ENCODE data around the gene GIT2. TPM values are rescaled to one million over a fixed set of nuclear protein-coding genes. Genes with fewer than 3 reads are reported as not detected.

Gene GIT2
- total RNA-seq, 1 donor from 2014 or later, result 42.6 TPM

GRCh38 chr12:110002676-110003515, 6.7 kb upstream of the GIT2 start:
- no peak overlapping the region for H3K4me3 Mint-ChIP-seq
- no peak overlapping the region for H3K27ac Mint-ChIP-seq

GRCh38 chr12:110001596-110001995, 5.4 kb upstream of the GIT2 start:
- Mint-ChIP-seq H3K27me3 (ENCODE audit: low read depth) (no peaks in the 10 kb centered on the region), H3K4me3 (no peak overlapping the region), H3K9me3 (no peaks in the 10 kb centered on the region), H3K4me1 (peaks cover 21% of the 10 kb centered on the region), H3K36me3 (peaks cover 2% of the 10 kb centered on the region), H3K27ac (no peak overlapping the region)
- DNase-seq (ENCODE audit: low spot score in 2 of 2, unreplicated experiment in 2 of 2), result no peak
- no peak for TF ChIP-seq CTCF (IDR thresholded peaks at IDR 0.05; ENCODE audit: unreplicated experiment)

More at GRCh38 chr12:110002676-110003515, 6.7 kb upstream of the GIT2 start:
- Mint-ChIP-seq H3K4me1 (peaks cover 19% of the 10 kb centered on the region), H3K9me3 (peaks cover 1% of the 10 kb centered on the region), H3K27me3 (ENCODE audit: low read depth) (no peaks in the 10 kb centered on the region), H3K36me3 (peaks cover 4% of the 10 kb centered on the region)
- no peak for TF ChIP-seq CTCF (IDR thresholded peaks at IDR 0.05; ENCODE audit: unreplicated experiment)
- DNase-seq (ENCODE audit: low spot score in 2 of 2, unreplicated experiment in 2 of 2), result no peak

GRCh38 chr12:109999983-110000505, 3.9 kb upstream of the GIT2 start:
- Mint-ChIP-seq H3K27ac (peak overlapping the region; percentile 78), H3K36me3 (no peaks in the 10 kb centered on the region), H3K9me3 (no peaks in the 10 kb centered on the region), H3K4me3 (peak overlapping the region; percentile 97), H3K4me1 (peaks cover 30% of the 10 kb centered on the region), H3K27me3 (ENCODE audit: low read depth) (no peaks in the 10 kb centered on the region)
- peak in 1 of 2 experiments; percentile 40 for DNase-seq (ENCODE audit: low spot score in 2 of 2, unreplicated experiment in 2 of 2)
- no peak for TF ChIP-seq CTCF (IDR thresholded peaks at IDR 0.05; ENCODE audit: unreplicated experiment)

- peak overlapping the region; percentile 78 for H3K27ac Mint-ChIP-seq
- no peaks in the 10 kb centered on the region for H3K36me3 Mint-ChIP-seq
- no peaks in the 10 kb centered on the region for H3K27me3 Mint-ChIP-seq (ENCODE audit: low read depth)
- no peak for TF ChIP-seq CTCF (IDR thresholded peaks at IDR 0.05; ENCODE audit: unreplicated experiment)
- peaks cover 34% of the 10 kb centered on the region for H3K4me1 Mint-ChIP-seq
- H3K4me3 Mint-ChIP-seq, result peak overlapping the region; percentile 97
- H3K9me3 Mint-ChIP-seq, result no peaks in the 10 kb centered on the region
- DNase-seq (ENCODE audit: low spot score in 2 of 2, unreplicated experiment in 2 of 2), result no peak
These were observed 3.4 kb upstream of the GIT2 start for GRCh38 chr12:109999649-109999971.

GRCh38 chr12:109998904-109999648, 2.9 kb upstream of the GIT2 start, which contains the start of gene ANKRD13A:
TSS of gene ANKRD13A (plus strand) at chr12:109999430. CDS start at chr12:109999689, 259 bp downstream.
- TF ChIP-seq CTCF (IDR thresholded peaks at IDR 0.05; ENCODE audit: unreplicated experiment), result no peak
- Mint-ChIP-seq H3K9me3 (no peaks in the 10 kb centered on the region), H3K27me3 (ENCODE audit: low read depth) (no peaks in the 10 kb centered on the region), H3K27ac (peak within 1 kb of the TSS; percentile 98), H3K4me1 (peaks cover 39% of the 10 kb centered on the region), H3K4me3 (peak within 1 kb of the TSS; percentile 97), H3K36me3 (no peaks in the 10 kb centered on the region)
- DNase-seq (ENCODE audit: low spot score in 2 of 2, unreplicated experiment in 2 of 2), result peak; percentile 47 to 76
